ENCODE results near the gene LPCAT1.

GRCh38 chr5:1495525-1495897, 28.2 kb downstream of the LPCAT1 start:
- TF ChIP-seq POLR2A (IDR thresholded peaks at IDR 0.05; ENCODE audit: low read length) (no peak), GATA1 (IDR thresholded peaks at IDR 0.05; ENCODE audit: low read depth, low read length) (no peak)
